Lower lobe of right lung (tissue), 2 donors: Measurements from ENCODE around the gene C4B. TPM values are rescaled to one million over a fixed set of nuclear protein-coding genes. Genes with fewer than 3 reads are reported as not detected.

Source experiments
- ATAC-seq, 2 donors: fragments of 200-7000 bp; cut with Tn5 transposase; one replicate each; pipeline ENCODE4 v1.9.1; 2020 to 2022; ENCODE audit warnings: mild to moderate bottlenecking in 2 of 2, moderate library complexity in 2 of 2
- DNase-seq: peaks from one replicate; pipeline ENCODE4 v3.0.0-alpha.2; 2020
- H3K27ac ChIP-seq: fragments of 200-600 bp; one replicate; pipeline ENCODE4 v1.8.0; 2022
- H3K27me3 ChIP-seq: fragments of 200-600 bp; one replicate; pipeline ENCODE4 v1.8.0; 2022; ENCODE audit warnings: low read depth
- H3K36me3 ChIP-seq: fragments of 200-600 bp; one replicate; pipeline ENCODE4 v1.8.0; 2022; ENCODE audit warnings: mild to moderate bottlenecking
- H3K4me1 ChIP-seq: fragments of 200-600 bp; one replicate; pipeline ENCODE4 v1.8.0; 2022
- H3K4me3 ChIP-seq: fragments of 200-600 bp; one replicate; pipeline ENCODE4 v1.8.0; 2022; ENCODE audit warnings: mild to moderate bottlenecking
- H3K9me3 ChIP-seq: fragments of 200-600 bp; one replicate; pipeline ENCODE4 v1.8.0; 2022
- CTCF ChIP-seq: fragments of 200-600 bp; IDR thresholded peaks from one replicate; pipeline ENCODE4 v1.8.0; 2022; ENCODE audit warnings: antibody characterized with exemption, mild to moderate bottlenecking
- intact Hi-C: fragments of 100-400 bp; cut with DNase I; formaldehyde crosslinking; loops from one replicate; pipeline ENCODE4 v1.11.0; 2022
- total RNA-seq: library from RNA; stranded (reverse); fragmentation: NEBNext Ultra II Directional; extraction: Animal tissue kit (Norgen Biotek cat#: 25700); gene quantifications from one replicate; pipeline ENCODE4 v1.2.1, GENCODE V29; 2021
- donor health status: DM: no; HTN: yes; CAD: no; lungs with severe emphysema.

The C4B gene
- total RNA-seq, 1 donor from 2014 or later, result 162 TPM

DNA sequence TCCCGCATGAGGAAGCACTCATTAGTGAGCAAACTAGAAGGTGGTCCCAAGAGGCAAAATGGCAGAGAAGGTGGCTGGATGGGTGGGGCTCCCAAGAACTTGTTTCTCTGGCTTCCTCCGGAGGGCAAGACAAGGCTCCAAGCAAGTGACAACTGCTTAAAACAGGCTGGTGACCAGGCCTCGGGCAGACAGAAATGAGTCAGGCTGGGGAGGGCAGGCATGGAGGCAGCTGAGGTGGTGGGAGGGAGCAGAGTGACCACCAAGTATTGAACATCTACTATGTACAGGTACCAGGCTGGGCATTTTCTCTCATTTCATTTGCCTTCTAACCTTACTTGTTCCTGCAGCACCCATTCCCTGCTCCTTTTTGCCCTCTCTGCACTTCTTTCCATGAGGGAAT, 61.2 kb downstream of the C4B start:
- intact Hi-C loops, result no loop called here
- no peak overlapping the region for H3K27ac ChIP-seq

DNA sequence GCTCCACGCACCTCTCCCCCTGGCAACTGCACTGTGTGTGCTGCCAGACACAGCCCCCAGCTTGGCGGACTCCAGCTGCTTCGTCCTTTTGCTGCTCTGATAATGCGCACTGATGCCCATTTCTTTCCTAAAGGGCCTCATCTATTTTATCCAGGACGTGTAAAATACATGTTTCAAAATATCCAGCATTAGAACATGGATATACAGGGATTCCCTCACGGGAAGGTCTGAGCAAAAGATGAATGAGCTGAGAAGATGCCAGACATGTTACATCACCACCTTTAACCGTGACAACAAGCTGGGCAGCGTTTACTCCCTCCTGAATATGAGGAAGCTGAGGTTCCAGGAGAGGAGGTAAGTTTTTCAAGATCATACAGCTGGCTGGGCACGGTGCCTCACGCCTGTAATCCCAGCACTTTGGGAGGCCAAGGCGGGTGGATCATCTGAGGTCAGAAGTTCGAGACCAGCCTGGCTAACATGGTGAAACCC, 61.8 kb downstream of the C4B start:
- no peak overlapping the region for H3K4me3 ChIP-seq
- H3K36me3 ChIP-seq, result peaks cover 90% of the 10 kb centered on the region
- no peak for DNase-seq
- no peaks in the 10 kb centered on the region for H3K9me3 ChIP-seq
- no peak overlapping the region for H3K27ac ChIP-seq
- no peak for ATAC-seq
- no peak for TF ChIP-seq CTCF
- intact Hi-C loops, result no loop called here
- no peaks in the 10 kb centered on the region for H3K27me3 ChIP-seq
- peaks cover under 1% of the 10 kb centered on the region for H3K4me1 ChIP-seq

More for the DNA sequence above, 61.2 kb downstream of the C4B start:
- H3K36me3 ChIP-seq, result peaks cover 90% of the 10 kb centered on the region
- TF ChIP-seq CTCF, result no peak
- no peaks in the 10 kb centered on the region for H3K4me1 ChIP-seq
- no peaks in the 10 kb centered on the region for H3K27me3 ChIP-seq
- DNase-seq, result no peak
- ATAC-seq, result no peak
- no peaks in the 10 kb centered on the region for H3K9me3 ChIP-seq
- H3K4me3 ChIP-seq, result no peak overlapping the region

DNA sequence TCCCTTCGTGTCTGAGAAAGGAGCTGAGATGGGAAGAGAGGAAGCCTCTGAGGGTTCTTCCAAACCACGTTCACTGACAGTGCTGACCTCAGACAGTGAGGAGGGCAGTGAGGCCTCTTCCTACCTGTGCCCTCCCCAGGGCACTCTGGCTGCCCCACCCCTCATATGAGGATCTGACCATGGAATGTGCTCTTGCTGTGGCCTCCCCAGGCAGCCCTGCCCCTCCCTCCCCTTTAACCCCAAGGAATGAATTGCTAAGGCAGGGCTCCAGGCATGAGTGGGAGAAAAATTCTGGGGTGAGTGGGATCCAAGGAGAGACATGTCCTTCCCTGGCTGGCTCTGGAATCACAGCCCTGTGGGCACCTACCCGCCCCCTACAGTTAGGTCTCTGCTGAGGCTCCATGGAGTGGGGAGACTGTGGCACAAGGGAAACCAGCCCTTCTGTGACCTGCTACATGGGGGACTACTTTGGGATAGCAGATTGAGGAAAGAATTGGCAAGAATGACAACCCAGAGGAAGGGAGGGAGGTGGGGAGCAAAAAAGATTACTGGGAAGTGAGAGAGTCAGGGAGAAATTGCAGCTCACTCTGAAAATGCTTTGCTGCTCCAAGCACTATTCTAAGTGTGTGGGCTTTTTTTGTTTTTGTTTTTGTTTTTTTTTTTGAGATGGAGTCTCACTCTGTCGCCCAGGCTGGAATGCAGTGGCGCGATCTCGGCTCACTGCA, 65.1 kb downstream of the C4B start:
- Histone ChIP-seq H3K27ac (no peak overlapping the region), H3K4me3 (no peak overlapping the region), H3K36me3 (peaks cover 67% of the 10 kb centered on the region), H3K27me3 (no peaks in the 10 kb centered on the region), H3K4me1 (peaks cover 15% of the 10 kb centered on the region), H3K9me3 (no peaks in the 10 kb centered on the region)
- TF ChIP-seq CTCF, result no peak
- ATAC-seq (no peak), DNase-seq (no peak)
- intact Hi-C loops, result no loop called here

DNA sequence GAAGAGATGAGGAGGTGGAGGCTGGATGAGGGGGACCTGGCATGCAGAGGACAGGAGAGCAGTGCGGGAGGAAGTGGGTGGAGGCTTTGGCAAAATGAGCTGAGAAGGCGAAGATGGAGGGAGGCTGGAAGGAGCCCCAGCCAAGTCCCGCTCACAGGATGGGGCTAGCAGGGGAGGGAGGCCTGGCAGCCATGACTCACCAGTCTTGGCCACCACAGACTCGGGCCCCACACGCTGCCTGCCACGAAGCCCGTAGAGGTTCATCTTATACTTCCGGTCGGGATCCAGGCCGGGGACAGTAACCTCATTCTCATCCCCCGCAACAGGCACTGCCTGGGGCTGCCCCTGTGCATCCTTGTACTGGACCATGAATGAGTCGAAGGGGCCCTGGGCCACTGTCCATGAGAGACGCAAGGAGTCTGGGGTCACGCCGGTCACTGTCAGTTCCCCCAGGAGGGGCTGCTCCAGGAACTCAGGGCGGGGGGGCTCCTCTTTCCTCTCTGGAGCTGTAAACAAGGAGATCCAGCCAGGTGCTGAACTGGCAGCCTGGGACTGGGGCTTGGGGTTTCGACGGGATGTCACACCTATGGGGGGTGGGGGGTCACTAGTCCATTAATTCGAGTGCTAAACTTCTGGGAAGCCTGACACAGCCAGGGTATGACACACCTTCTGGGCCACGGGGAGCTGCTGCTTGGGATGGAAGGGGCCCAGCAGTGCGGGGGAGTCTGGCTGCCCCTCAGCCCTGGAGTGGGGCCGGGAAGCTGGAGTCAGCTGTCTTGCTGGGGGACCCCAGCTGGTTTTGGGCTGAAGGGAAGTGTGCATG, 66.8 kb downstream of the C4B start:
- Histone ChIP-seq H3K9me3 (no peaks in the 10 kb centered on the region), H3K4me3 (no peak overlapping the region), H3K27ac (peak overlapping the region; percentile 56), H3K36me3 (peaks cover 56% of the 10 kb centered on the region), H3K27me3 (peaks cover 10% of the 10 kb centered on the region), H3K4me1 (peaks cover 17% of the 10 kb centered on the region)
- no peak for TF ChIP-seq CTCF
- ATAC-seq (peak; percentile 40 to 60), DNase-seq (no peak)
- intact Hi-C loops, result no loop called here

DNA sequence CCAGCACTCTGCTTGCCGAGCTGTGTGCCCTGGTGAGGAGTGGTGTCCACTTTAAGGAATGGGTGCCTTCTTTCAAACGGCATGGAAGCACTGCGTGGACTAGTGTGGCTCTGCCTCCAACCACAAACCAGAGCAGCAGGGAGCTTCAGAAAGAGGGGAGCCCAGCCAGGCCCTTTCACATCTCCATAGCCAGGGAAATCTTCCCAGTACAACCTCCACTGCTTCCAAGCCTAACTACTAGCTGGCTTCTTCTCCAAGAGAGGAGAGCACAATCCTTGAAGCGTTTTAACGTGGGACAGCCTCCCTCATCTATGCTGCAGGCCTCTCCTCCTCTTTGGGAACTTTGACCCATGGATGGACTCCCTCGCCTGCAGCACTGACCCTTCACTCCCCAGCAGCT, 67.9 kb downstream of the C4B start:
- Histone ChIP-seq H3K4me1 (peaks cover 28% of the 10 kb centered on the region), H3K27me3 (peaks cover 18% of the 10 kb centered on the region), H3K4me3 (no peak overlapping the region), H3K27ac (peak overlapping the region; percentile 56), H3K9me3 (no peaks in the 10 kb centered on the region), H3K36me3 (peaks cover 49% of the 10 kb centered on the region)
- no peak for DNase-seq
- no peak for ATAC-seq
- TF ChIP-seq CTCF, result no peak
- intact Hi-C loops, result no loop called here
